NCI-H226 (cell line): ENCODE data around the gene PARP9.
"Not testable (repeated sequence)": the region's sequence is repeated elsewhere in the genome, so short reads cannot be mapped to it uniquely, and the experiment has no call there.

Source experiments
- DNase-seq: peaks from one replicate; pipeline ENCODE4 v3.0.0-alpha.2; 2015

PARP9 gene

DNA sequence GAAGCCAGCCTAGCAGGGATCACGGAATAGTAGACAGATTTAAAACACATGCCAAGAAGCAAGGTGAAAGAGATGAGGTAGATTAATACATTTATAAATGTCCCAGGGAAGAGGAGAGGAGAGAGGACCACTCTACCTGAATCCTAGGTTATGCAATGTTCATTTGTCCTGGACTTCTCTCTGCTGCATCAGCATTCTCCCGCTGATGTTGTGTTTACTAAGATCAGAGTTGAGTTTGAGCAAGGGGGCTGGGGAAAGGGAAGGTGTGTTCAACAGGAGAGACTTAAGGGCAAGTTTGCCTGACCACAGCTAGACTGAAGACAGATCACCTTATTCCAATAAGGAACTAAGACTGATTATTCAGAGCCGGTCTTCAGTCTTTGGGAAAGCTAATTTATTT, 48.2 kb downstream of the PARP9 start:
- DNase-seq: no peak

DNA sequence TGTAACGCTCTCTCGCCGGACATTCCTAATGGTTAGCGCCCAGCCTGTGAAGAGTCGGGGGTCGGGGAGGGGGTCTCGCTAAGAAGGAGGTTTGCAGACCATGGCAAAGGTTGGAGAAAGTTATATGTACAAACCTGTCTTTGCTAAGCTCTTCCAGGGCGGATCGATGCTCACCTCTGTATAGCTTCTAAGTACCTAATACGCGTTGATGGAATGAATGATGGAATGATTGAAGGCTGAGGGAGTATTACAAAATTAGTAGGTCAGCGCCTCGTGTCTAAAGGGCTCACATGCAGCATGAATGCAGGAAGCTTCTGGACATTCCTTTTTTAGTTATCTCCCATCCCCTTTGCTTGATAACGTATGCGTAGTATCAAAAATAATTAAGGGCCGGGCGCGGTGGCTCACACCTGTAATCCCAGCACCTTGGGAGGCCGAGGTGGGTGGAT, 49.1 kb downstream of the PARP9 start:
- DNase-seq: no peak

DNA sequence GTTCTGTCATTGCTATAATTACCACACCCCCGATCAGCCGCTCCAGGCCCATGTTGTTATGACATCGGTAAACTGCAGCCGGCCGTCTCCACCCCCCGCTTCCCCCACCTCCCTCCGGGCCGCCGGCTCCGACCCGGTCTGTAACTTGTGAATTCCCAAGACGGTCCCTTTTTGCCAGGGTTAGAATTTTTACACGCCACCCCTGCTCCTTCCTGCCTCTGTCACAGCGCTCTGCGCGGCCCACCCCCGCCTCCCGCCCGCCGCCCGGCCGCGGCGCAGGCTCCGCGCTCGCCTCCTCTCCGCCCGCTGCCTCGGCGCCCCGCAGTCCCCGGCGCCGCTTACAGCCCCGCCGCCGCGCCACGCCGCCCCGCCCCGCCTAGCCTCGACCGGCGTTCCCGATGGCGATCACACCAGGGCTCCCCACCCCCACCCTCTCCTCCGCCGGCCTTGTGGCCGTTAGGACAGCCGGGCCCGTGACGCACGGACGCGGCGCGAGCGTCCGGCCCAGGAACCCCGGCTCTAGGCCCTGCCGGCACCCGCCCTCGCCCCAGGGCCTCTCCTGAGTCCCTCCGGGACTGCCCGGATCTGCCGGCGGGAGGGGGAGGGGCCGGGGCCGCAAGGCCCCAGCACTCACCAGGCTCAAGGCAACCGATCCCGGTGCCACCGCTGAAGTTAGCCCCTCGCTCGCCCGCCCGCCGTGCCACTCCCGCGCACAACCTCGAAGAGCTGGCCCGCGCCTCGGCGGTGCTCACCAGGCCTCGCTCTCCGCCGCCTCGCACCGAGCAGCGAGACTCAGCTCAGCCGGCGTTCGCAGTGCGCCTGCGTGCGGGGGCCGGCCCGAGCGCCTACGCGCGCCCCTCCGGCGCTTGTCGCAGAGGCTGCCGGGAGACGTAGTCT, 49.7 kb downstream of the PARP9 start, which contains the start of gene KPNA1:
Gene KPNA1, minus strand, starts transcription at position 817 of the 897 bp plus-strand sequence. CDS start 18,374 bp downstream, outside the sequence.
- DNase-seq: peak; percentile 72

DNA sequence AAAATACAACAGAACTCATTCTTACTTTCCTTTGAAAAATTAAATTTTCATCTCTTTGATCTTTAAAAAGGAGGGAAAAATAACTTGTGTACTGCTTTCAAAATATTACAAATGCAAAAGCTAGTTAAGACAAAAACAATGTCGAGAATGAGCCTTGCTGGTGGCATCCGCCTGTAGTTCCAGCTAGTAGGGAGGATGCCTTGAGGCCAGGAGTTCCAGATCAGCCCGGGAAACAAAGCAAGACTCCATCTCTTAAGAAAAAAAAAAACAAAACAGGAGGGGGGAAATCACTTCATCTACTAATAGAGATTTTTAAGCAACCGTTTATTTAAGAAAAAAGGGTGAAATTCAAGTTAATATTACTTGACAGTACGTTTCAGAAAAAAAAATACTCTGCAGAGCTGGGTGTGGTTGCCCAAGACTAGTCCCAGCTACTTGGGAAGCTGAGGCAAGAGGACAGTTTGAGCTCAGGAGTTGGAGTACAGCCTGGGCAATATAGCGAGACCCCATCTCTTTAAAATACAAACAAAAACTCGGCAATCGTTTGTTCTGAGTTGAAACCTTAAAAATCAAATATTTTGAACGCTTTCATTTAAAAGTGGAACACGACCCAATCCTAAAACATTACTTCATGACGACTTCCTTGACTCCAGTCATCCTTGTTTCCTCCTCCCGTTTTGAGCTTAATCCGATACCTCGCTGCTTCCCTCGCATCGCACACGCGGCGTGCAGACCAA, 50.5 kb downstream of the PARP9 start:
- no peak for DNase-seq

DNA sequence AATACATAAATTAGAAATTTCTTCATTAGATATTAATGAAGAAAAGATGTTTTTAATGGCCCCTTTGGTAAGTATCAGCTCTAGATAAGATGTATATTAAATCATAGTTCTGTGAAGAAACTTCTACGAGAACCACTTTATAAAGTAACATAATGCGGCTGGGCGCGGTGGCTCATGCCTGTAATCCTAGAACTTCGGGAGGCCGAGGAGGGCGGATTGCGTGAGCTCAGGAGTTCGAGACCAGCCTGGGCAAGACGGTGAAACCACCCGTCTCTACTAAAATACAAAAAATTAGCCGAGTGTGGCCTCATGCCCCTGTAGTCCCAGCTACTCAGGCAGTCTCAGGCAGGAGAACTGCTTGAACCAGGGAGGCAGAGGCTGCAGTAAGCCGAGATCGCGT, 51.8 kb downstream of the PARP9 start:
- no peak for DNase-seq

DNA sequence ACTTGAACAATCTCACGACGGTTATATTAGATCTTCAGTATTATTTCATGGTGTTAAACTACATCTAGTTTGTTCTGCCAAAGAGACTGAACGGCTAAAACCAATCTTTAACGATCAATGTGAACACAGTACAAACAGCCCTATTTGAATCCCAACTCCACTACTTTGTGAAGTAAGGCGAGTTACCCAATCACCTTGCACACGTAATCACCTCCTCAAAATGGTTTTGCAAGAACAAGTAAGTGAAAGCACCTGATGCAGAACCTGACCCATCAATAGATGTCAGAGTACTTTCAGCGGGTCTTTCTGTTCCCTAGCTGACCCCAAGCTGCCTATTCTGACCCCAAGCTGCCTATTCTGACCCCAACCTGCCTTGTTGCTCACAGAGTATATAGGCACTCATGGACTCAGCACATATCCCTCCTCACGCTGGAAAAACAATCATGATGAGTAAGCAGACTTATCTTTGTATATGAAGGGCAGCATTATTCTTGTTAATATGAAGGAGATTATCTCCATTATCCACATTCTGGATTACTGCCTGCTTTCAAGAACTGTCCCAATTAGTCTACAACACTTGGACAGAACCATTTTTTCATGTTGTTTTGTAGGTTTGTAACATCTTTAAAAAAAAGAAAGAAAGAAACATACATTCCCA, 53.1 kb downstream of the PARP9 start:
- no peak for DNase-seq

DNA sequence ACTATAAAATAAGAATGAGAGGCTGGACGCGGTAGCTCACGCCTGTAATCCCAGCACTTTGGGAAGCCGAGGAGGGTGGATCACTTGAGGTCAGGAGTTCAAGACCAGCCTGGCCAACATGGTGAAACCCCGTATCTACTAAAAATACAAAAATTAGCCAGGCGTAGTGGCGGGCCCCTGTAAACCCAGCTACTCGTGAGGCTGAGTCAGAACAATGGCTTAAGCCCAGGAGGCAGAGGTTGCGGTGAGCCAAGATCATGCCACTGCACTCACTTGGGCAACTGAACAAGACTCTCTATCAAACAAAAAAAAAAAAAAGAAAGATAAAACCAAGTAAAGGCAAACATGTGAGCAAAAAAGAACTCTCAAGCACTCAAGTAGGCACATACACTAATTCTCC, 55.2 kb downstream of the PARP9 start:
- DNase-seq: peak; percentile 78

DNA sequence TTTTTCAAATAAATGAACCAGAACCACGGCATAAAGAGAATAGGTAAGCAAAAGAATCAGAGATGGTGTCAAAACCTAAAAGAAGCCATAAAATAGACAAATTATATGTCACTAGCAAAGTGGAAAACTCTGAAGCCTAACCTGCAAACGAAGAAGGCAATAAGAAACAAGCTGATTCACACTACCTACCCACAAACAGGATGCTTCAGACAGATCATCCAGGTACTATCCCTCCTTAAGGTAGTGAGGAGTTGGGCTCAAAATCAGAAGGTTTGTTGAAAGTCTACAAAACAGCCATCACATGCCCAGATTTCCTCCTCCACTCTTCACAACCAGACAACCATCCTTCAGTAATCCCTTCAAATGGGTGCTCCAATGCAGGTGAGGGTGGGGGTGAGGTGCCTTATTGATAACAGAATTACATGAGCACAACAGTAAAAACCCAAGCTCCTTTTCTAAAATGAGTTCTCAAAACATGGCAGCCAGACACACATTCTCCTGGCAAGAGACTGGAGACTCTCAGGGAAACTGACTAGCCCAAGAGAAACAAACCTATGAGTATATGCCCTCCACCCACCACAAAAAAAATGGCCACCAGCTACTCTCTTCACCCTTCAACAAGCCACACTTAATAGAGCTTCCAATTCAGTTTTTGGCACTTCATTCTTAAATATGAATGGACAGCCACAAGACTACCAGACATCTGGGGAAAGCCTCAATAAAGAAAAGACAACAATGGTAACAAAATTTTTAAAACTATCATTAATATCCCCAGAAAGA, 55.8 kb downstream of the PARP9 start:
- no peak for DNase-seq

DNA sequence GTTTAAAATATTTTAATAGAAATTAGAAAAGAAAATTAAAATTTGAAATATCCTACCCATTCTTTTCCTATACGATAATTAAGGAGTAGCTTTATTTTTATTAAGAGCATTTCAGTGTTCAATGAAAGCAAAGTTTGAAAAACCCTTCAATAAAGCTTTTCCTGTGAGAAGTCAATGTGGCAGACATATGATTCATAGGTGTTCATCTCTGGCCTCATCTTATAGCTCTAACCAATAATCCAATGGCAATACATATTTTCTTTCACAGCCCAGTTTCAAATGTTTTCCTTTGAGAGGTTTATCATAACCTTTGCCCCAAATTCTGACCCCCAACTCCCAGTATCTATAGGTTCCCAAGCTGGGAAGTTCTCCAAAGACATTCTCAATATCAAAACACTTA, 57.6 kb downstream of the PARP9 start:
- DNase-seq: no peak

DNA sequence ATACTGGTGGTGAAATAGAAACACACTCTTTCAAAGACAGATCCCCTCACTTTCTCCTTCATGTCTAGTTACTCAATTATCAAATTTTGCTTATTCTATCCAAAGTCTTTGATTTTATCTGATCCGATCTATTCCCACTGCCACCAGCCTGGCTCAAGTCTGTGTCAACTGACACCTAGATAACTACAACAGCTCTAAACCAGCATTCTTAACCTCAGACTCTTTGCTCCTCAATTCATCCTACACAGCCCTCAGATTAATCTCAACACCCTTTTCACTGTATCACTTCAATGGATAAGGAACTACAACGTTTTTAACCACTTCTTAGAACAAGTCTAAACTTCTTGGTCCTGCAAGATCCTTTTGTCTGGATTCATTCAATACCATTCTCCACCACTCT, 58.4 kb downstream of the PARP9 start:
- DNase-seq: no peak

DNA sequence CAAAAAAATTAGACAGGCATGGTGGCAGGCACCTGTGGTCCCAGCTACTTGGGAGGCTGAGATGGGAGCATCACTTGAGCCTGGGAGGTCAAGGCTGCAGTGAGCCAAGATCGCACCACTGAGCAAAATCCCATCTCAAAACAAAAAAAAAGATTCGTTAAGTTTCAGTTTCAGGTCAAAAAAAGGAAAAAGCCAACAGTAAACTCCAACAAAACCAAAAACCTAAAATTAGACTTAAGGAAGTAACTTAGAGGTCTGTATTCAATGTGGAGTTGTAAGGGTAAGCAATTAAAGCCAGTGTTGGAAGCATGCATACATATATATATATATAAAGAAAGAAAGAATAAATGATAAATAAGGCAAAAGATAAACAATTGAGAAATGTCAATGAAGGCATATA, 61.2 kb downstream of the PARP9 start:
- no peak for DNase-seq

DNA sequence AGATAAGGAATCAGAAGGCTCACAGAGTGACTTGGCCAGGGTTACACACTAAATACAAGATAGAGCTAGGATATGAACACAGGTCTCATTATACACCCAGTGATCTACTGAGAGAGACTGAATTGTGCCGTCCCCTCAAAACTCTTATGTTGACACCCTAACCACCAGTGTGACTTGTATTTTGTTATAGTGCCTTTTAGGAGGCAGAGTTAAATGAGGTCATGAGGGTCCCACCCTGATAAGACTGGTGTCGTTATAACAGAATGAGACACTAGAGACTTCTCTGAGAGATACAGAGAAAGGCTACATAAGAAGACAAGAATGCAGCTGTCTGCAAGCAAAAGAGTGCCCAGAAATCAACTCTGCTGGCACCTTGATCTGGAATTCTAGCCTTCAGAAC, 62.0 kb downstream of the PARP9 start:
- DNase-seq: peak; percentile 5

DNA sequence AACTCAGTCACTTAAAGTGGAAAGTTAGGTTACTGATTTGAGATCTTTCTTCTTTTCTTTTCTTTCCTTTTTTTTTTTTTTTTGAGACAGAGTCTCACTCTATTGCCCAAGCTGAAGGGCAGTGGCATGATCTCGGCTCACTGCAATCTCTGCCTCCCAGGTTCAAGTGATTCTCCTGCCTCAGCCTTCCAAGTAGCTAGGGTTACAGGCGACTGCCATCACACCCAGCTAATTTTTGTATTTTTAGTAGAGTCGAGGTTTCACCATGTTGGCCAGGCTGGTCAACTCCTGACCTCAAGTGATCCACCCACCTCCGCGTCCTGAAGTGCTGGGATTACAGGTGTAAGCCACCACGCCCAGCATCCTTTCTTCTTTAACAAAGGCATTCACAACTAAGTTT, 63.1 kb downstream of the PARP9 start:
- not testable (repeated sequence) for DNase-seq

DNA sequence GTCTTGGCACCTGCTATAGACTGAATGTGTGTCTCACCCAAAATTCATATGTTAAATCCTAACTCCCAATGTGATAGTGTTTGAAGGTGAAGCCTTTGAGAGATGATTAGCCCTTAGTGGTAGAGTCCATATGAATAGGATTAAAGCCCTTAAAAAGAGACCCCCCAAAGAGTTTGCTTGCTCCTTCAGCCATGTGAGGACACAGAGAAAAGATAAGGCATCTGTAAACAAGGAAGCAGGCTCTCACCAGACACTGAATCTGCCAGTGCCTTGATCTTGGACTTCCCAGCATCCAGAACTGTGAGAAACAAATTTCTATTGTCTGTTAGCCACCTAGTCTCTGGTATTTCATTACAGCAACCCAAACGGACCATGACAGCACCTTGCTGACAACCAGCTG, 65.9 kb downstream of the PARP9 start:
- no peak for DNase-seq

DNA sequence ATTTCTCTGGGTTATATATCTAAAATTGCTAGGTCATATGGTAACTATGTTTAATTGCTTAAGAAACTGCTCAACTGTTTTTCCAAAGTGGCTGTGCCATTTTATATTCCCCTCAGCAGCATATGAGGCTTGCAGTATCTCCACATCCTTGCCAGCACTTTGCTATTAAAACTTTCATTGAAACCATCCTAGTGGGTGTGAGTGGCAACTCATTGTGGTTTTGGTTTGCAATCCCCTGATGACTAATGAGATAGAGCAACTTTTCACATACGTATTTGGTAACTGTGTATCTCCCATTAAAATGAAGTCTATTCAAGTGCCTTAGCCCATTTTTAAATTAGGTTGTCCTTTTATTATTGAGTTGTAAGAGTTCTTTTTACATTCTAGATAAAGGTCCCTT, 66.7 kb downstream of the PARP9 start:
- peak; percentile 73 for DNase-seq

DNA sequence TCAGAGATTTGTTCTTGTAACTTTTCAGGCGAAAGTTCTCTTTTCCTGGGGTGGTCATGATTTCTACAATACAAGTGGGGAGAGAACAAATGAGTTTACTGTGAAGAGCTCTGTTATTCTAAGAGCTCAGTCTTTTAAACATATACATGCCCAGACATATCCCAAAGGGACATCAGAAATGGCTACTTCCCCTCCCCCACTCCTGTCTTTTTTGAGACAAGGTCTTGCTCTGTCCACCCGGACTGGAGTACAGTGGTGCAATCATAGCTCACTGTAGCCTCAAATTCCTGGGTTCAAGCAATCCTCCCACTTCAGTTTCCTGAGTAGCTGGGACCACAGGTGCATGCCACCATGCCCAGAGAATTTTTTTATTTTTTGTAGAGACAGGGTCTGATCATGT, 67.6 kb downstream of the PARP9 start:
- no peak for DNase-seq

DNA sequence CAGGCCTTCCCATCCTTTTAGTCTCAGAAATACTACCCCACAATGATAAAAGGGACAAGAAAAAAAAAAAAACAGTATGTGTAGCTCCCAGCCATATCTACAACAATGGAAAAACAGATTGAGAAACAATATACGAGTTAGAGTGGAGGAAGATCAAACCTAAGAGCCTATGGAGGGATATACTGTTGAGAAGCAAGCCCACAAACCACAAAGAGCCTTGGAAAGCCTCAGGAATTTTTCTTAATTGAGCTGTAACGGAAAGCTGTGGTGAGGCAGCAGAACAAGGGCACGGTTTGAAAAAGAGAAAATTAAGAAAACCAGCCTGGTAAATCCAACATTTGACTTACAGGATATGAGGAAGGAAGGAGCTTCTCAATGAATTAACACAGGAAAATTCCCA, 70.8 kb downstream of the PARP9 start:
- no peak for DNase-seq

DNA sequence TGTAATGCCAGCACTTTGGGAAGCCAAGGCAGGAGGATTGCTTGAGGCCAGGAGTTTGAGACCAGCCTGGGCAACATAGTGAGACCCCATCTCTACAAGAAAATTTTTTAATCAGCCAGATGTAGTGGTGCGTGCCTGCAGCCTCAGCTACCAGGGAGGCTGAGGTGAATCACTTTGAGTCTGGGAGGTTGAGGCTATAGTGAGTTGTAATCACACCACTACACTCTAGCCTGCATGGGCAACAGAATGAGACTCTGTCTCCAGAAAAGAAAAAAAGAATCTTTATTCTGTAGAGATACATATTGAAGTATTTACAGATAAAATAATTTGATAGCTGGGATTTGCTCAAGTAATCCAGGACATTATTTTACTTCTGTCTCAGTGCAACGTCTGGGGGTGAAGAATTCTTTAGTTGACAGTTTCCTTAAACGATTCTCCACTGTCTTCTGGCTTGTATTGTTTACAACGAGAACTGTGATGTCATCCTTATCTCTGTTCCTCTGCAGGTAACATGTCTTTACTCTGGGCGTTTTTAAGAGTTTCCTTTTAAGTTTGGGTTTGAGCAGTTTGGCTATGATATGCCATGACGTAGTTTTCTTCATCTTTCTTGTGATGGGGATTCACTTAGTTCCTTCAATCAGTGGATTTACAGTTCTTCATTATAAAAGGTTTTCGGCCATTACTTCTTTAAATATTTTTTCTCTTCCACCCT, 75.7 kb downstream of the PARP9 start:
- DNase-seq: no peak

DNA sequence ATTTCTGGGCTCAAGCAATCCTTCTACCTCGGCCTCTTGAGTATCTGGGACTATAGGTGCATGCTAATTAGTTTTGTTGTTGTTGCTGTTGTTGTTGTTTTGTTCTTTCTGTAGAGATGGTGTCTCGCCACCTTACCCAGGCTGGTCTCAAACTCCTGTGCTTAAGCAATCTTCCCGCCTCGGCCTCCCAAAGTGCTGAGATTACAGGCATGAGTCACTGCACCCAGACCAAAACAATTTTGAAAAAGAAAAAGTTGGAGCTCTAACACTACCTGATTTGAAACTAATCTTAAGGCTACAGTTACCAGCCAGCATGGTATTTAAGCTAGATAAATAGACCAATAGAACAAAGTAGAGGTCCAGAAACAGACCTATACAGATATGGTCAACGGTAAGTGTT, 79.1 kb downstream of the PARP9 start:
- DNase-seq: peak; percentile 53

DNA sequence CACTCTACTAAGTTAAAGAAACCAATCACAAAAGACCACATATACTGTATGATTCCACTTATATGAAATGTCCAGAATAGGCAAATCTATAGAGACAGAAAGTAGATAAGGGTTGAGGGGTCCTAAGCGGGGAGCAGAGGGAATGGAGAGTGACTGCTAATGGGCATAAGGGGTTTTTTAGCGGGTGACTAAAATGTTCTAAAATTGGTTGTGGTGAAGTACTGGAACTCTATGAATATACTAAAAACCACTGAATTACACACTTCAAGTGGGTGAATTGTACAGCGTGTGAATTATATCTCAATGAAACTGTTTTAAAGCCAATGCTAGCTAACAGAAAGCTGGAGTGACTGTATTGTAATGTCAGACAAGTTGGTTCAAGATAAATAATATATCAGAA, 82.7 kb downstream of the PARP9 start:
- DNase-seq: no peak
